ENCODE data around the gene MT1E. TPM values are rescaled to one million over a fixed set of nuclear protein-coding genes. Genes with fewer than 3 reads are reported as not detected.

Gene MT1E
- total and polyA plus RNA-seq, 2 of the 13 experiments (the other 11 are each of a cell fraction or from before 2014, with no cell fraction given), result 110 to 1,072 TPM

DNA sequence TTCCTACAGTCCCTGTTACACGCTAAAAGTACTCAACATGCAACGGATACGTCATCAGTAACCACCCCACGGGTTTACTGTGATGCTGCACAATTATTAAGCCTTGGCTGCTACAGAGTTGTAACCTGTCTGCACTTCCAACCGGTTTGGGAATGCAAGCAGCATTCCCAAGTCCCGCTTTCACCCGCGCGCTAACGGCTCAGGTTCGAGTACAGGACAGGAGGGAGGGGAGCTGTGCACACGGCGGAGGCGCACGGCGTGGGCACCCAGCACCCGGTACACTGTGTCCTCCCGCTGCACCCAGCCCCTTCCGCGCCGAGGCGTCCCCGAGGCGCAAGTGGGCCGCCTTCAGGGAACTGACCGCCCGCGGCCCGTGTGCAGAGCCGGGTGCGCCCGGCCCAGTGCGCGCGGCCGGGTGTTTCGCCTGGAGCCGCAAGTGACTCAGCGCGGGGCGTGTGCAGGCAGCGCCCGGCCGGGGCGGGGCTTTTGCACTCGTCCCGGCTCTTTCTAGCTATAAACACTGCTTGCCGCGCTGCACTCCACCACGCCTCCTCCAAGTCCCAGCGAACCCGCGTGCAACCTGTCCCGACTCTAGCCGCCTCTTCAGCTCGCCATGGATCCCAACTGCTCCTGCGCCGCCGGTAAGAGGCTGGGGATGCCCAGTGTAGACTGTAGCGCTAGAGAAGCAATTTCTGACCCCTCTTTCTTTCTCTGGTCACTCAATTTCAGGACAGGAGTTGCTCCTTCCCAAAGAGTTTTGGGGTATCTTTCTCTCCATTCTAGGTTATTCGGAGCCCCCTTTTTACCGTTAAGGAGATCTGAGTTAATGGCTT lies 17.3 kb upstream of the MT1E start, which contains the start of gene MT2A (continued):
- TF ChIP-seq ZGPAT (CRISPR knock-in tag; IDR thresholded peaks at IDR 0.05) (peak; percentile 97), SIN3B (IDR thresholded peaks at IDR 0.05; ENCODE audit: low read length) (0 out of 2 replicates have a peak, but pooled peaks have one; percentile 25), NCOA2 (CRISPR knock-in tag; IDR thresholded peaks at IDR 0.05) (peak; percentile 44; the same call in 1 of the 2 replicates), FOXA1 (IDR thresholded peaks at IDR 0.05) (no peak), FOXA1 (CRISPR knock-in tag; IDR thresholded peaks at IDR 0.05) (no peak), ZNF207 (IDR thresholded peaks at IDR 0.05; ENCODE audit: borderline replicate concordance) (no peak), CCDC6 (CRISPR knock-in tag; IDR thresholded peaks at IDR 0.05) (peak; percentile 78; the same call in 1 of the 2 replicates), MATR3 (CRISPR knock-in tag; IDR thresholded peaks at IDR 0.05) (no peak), TCF7 (IDR thresholded peaks at IDR 0.05; ENCODE audit: low read depth) (no peak), ZNF264 (CRISPR knock-in tag; IDR thresholded peaks at IDR 0.05) (peak; percentile 24; the same call in 1 of the 2 replicates), ZNF121 (CRISPR knock-in tag; IDR thresholded peaks at IDR 0.05) (peak; percentile 75), ZNF724P (CRISPR knock-in tag; IDR thresholded peaks at IDR 0.05; ENCODE audit: borderline replicate concordance) (peak; percentile 52; the same call in 1 of the 2 replicates), ZNF280B (CRISPR knock-in tag; IDR thresholded peaks at IDR 0.05; ENCODE audit: borderline replicate concordance) (peak; percentile 86), MTA1 (CRISPR knock-in tag; IDR thresholded peaks at IDR 0.05; ENCODE audit: borderline replicate concordance) (no peak), ZNF782 (CRISPR knock-in tag; IDR thresholded peaks at IDR 0.05; ENCODE audit: borderline replicate concordance) (no peak), ZZZ3 (CRISPR knock-in tag; IDR thresholded peaks at IDR 0.05; ENCODE audit: borderline replicate concordance) (no peak; the same call in 1 of the 2 replicates), ONECUT2 (CRISPR knock-in tag; IDR thresholded peaks at IDR 0.05) (no peak), ELF4 (CRISPR knock-in tag; IDR thresholded peaks at IDR 0.05; ENCODE audit: borderline replicate concordance) (0 out of 2 replicates have a peak, but pooled peaks have one; percentile 1), RERE (CRISPR knock-in tag; IDR thresholded peaks at IDR 0.05; ENCODE audit: low read depth) (no peak), PHF20 (CRISPR knock-in tag; IDR thresholded peaks at IDR 0.05) (no peak; the same call in 1 of the 2 replicates)
- TF ChIP-seq, protein P1, sequence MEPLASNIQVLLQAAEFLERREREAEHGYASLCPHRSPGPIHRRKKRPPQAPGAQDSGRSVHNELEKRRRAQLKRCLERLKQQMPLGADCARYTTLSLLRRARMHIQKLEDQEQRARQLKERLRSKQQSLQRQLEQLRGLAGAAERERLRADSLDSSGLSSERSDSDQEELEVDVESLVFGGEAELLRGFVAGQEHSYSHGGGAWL (CRISPR knock-in tag; IDR thresholded peaks at IDR 0.05), result peak; percentile 78; the same call in 1 of the 2 replicates

All from HepG2 (cell line).